Measurements from ENCODE around the gene MBNL1. TPM values are rescaled to one million over a fixed set of nuclear protein-coding genes. Genes with fewer than 3 reads are reported as not detected.

The MBNL1 gene
- total RNA-seq, 2 experiments from 2014 or later = 163 to 174 TPM

- POLR2A ChIA-PET = interaction anchor here (0.6 to 9.4 kb wide), 9 partner anchors 8 to 134 kb away, joined by 3 to 79 read pairs (median 3); partner anchors contain the start of gene MBNL1
- Histone ChIP-seq H3K4me2 (ENCODE audit: low read length) (peak overlapping the region; percentile 74), H3K4me1 (ENCODE audit: insufficient read depth, low read length, poor library complexity, severe bottlenecking) (peaks cover 91% of the 10 kb centered on the region), H3K9me2 (ENCODE audit: insufficient read depth, low read length) (no peaks in the 10 kb centered on the region), H4K20me1 (ENCODE audit: insufficient read depth, low read length) (peaks cover 69% of the 10 kb centered on the region), H3K79me2 (ENCODE audit: insufficient read depth, low read depth, low read length) (peaks cover 97% of the 10 kb centered on the region), H2AFZ (ENCODE audit: low read length) (no peak overlapping the region), H3K9me3 (ENCODE audit: low read length) (no peaks in the 10 kb centered on the region), H3K36me3 (ENCODE audit: insufficient read depth, low read length) (peaks cover 20% of the 10 kb centered on the region), H3K27ac (ENCODE audit: low read depth, low read length, poor library complexity, severe bottlenecking) (peak overlapping the region; percentile 40), H3K4me3 (ENCODE audit: low read depth, low read length, poor library complexity, severe bottlenecking) (peak overlapping the region; percentile 42)
- CTCF ChIA-PET (ENCODE audit: unreplicated experiment) = interaction anchor here (1.2 kb wide), 1 partner anchor 157 kb away, joined by 3 read pairs; no protein-coding TSS in a partner anchor
- intact Hi-C loops (cut with micrococcal nuclease; ENCODE audit: unreplicated experiment) = no loop called here
- no TSS peak for BruUV-seq (replicated peaks)
- no peak for DNase-seq (ENCODE audit: low spot score)
- TF ChIP-seq EZH2phosphoT487 (IDR thresholded peaks at IDR 0.05; ENCODE audit: borderline replicate concordance, low read depth, low read length) = no peak
- no peak for TF ChIP-seq CTCF (conservative IDR thresholded peaks at IDR 0.05; ENCODE audit: low read length)
Measured at GRCh38 chr3:152283492-152284381, 15.0 kb downstream of the MBNL1 start.

GRCh38 chr3:152284906-152285305 lies 16.2 kb downstream of the MBNL1 start:
- H3K9me2 ChIP-seq (ENCODE audit: insufficient read depth, low read length) = no peaks in the 10 kb centered on the region
- intact Hi-C loops (cut with micrococcal nuclease; ENCODE audit: unreplicated experiment) = no loop called here

More at GRCh38 chr3:152284906-152285305, 16.2 kb downstream of the MBNL1 start:
- CTCF ChIA-PET (ENCODE audit: unreplicated experiment) = no interaction called here
- no peaks in the 10 kb centered on the region for H3K9me3 ChIP-seq (ENCODE audit: low read length)
- H3K4me2 ChIP-seq (ENCODE audit: low read length) = peak overlapping the region; percentile 74
- peaks cover 64% of the 10 kb centered on the region for H4K20me1 ChIP-seq (ENCODE audit: insufficient read depth, low read length)
- no peak overlapping the region for H2AFZ ChIP-seq (ENCODE audit: low read length)
- H3K36me3 ChIP-seq (ENCODE audit: insufficient read depth, low read length) = peaks cover 20% of the 10 kb centered on the region
- peaks cover 82% of the 10 kb centered on the region for H3K4me1 ChIP-seq (ENCODE audit: insufficient read depth, low read length, poor library complexity, severe bottlenecking)
- no TSS peak for BruUV-seq (replicated peaks)
- TF ChIP-seq CTCF (conservative IDR thresholded peaks at IDR 0.05; ENCODE audit: low read length) (no peak), EZH2phosphoT487 (IDR thresholded peaks at IDR 0.05; ENCODE audit: borderline replicate concordance, low read depth, low read length) (no peak)
- H3K27ac ChIP-seq (ENCODE audit: low read depth, low read length, poor library complexity, severe bottlenecking) = peak overlapping the region; percentile 33
- H3K4me3 ChIP-seq (ENCODE audit: low read depth, low read length, poor library complexity, severe bottlenecking) = peak overlapping the region; percentile 28
- peaks cover 97% of the 10 kb centered on the region for H3K79me2 ChIP-seq (ENCODE audit: insufficient read depth, low read depth, low read length)
- DNase-seq (ENCODE audit: low spot score) = no peak
- POLR2A ChIA-PET = interaction anchor here (1.6 to 9.4 kb wide), 2 partner anchors 14 to 41 kb away, joined by 7 to 79 read pairs; partner anchors contain the start of gene MBNL1
